Subcutaneous abdominal adipose tissue (tissue), 5 donors: Measurements from ENCODE around the gene CFAP61.

Experiments
- H3K27ac ChIP-seq: one replicate; pipeline ENCODE4 v1.7.0; 2013; ENCODE audit warnings: low read depth, mild to moderate bottlenecking, inconsistent platforms, low read length, moderate library complexity
- H3K27me3 ChIP-seq, 5 donors: one replicate each; pipeline ENCODE4 v1.7.0; 2013; ENCODE audit warnings: low read length in 5 of 5, inconsistent platforms in 1 of 5; ENCODE audit not compliant: control insufficient read depth in 5 of 5, insufficient read depth in 4 of 5
- H3K36me3 ChIP-seq, 5 donors: one replicate each; pipeline ENCODE4 v1.7.0; 2013; ENCODE audit warnings: low read length in 5 of 5; ENCODE audit not compliant: control insufficient read depth in 5 of 5, insufficient read depth in 5 of 5
- H3K4me1 ChIP-seq, 5 donors: one replicate each; pipeline ENCODE4 v1.7.0; 2013; ENCODE audit warnings: low read length in 5 of 5, mild to moderate bottlenecking in 3 of 5, moderate library complexity in 1 of 5; ENCODE audit not compliant: control insufficient read depth in 5 of 5, insufficient read depth in 5 of 5
- H3K4me3 ChIP-seq, 5 donors: one replicate each; pipeline ENCODE4 v1.7.0; 2013; ENCODE audit warnings: low read length in 5 of 5, low read depth in 1 of 5
- H3K9ac ChIP-seq, 5 donors: one replicate each; pipeline ENCODE4 v1.7.0; 2013; ENCODE audit warnings: low read length in 5 of 5, mild to moderate bottlenecking in 4 of 5, moderate library complexity in 3 of 5
- H3K9me3 ChIP-seq, 5 donors: one replicate each; pipeline ENCODE4 v1.7.0; 2013; ENCODE audit warnings: low read length in 5 of 5; ENCODE audit not compliant: control insufficient read depth in 5 of 5
- donor health status: healthy.
- donor health status: healthy.
- donor health status: healthy.
- donor health status: healthy.
- donor health status: healthy.

CFAP61 gene

DNA sequence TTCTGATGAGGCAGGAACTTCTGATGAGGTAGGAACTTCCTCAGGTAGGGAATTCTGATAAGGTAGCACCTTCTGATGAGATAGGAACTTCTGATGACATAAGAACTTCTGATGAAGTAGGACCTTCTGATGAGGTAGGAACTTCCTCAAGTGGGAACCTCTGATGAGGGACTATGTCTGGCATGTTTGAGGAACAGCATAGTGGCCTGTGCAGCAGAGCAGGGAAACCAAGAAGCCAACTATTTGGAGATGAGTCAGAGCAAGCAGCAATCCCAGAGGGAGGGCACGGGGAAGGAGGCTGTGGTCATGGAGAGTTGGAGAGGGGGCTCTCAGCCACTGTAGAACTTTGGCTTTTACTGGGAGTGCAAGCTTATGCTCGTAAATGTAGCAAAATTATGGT is 132.4 kb downstream of the CFAP61 start:
- Histone ChIP-seq H3K9me3 (no peaks in the 10 kb centered on the region), H3K4me3 (no peak overlapping the region), H3K4me1 (no peaks in the 10 kb centered on the region), H3K36me3 (no peaks in the 10 kb centered on the region), H3K27ac (no peak overlapping the region), H3K9ac (no peak overlapping the region), H3K27me3 (peaks cover 0 to 3% (median 0%) of the 10 kb centered on the region in 5 donors)

DNA sequence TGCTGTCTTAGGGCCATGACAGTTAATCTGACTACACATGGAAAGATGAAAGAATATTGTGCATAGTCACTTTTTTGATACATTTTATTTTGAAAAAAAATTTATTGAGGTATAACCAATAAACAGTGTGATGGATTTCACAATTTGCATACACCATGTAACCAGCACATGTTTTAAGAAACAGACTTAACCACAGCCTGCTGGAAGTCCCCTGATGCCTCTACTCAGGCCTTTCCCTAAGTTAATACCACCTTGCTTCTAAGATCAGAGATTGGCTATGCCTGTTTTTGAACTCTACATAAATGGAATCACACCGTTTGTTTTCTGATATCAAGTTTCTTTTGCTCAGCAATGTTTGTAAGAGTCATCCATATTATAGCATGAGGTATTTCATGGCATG is 136.3 kb downstream of the CFAP61 start:
- no peaks in the 10 kb centered on the region for H3K9me3 ChIP-seq
- no peak overlapping the region for H3K9ac ChIP-seq
- no peaks in the 10 kb centered on the region for H3K4me1 ChIP-seq
- peaks cover 0 to 2% (median 0%) of the 10 kb centered on the region in 5 donors for H3K27me3 ChIP-seq
- no peaks in the 10 kb centered on the region for H3K36me3 ChIP-seq
- H3K27ac ChIP-seq: no peak overlapping the region
- no peak overlapping the region for H3K4me3 ChIP-seq

GRCh38 chr20:20192366-20192765 is 140.0 kb downstream of the CFAP61 start:
- H3K9me3 ChIP-seq: peaks cover 0 to 4% (median 0%) of the 10 kb centered on the region in 5 donors
- no peaks in the 10 kb centered on the region for H3K36me3 ChIP-seq
- no peaks in the 10 kb centered on the region for H3K27me3 ChIP-seq
- no peak overlapping the region for H3K4me3 ChIP-seq
- H3K9ac ChIP-seq: no peak overlapping the region
- H3K27ac ChIP-seq: no peak overlapping the region
- H3K4me1 ChIP-seq: no peaks in the 10 kb centered on the region

DNA sequence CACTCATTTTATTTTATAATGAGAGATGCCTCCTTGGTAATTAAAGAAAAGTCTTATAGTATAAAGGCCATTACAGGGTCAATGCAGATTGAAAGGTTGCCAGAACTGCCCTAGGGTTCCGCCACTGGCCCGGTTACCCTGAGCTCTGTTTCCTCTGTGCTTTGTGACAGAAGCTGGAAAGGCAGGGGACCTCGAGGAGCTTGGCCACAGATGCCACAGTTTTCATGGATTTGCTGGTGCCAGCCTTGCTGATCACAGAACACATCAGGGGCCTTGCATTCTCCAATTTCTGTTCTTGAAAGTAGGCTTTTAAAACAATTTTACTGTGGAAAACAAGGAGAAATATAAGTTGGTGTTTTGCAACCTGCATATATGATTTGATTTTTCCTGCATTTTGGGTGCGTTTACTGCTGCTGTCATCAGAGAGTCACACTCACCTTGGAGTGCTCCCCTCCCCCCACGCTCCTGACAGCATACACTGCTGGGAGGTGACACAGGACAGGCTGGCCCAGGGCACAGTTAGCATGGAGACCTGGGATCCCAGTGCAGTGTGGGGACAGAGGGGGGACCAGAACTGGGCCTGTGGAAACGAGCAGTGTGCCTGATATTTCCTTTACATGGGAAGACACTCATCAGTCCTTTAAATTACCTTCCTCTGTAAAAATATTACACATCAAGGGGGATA is 142.8 kb downstream of the CFAP61 start:
- Histone ChIP-seq H3K4me1 (no peaks in the 10 kb centered on the region), H3K27ac (no peak overlapping the region), H3K9me3 (peaks cover 0 to 4% (median 0%) of the 10 kb centered on the region in 5 donors)

GRCh38 chr20:20196610-20197009 is 144.3 kb downstream of the CFAP61 start:
- Histone ChIP-seq H3K36me3 (no peaks in the 10 kb centered on the region), H3K27me3 (peaks cover 3 to 10% (median 5%) of the 10 kb centered on the region in 5 donors), H3K4me1 (peaks cover 0 to 2% (median 0%) of the 10 kb centered on the region in 5 donors), H3K9ac (no peak overlapping the region), H3K9me3 (peaks cover 0 to 4% (median 0%) of the 10 kb centered on the region in 5 donors), H3K27ac (no peak overlapping the region), H3K4me3 (no peak overlapping the region)

More for the DNA sequence above, 142.8 kb downstream of the CFAP61 start:
- Histone ChIP-seq H3K36me3 (no peaks in the 10 kb centered on the region), H3K27me3 (peaks cover 0 to 5% (median 4%) of the 10 kb centered on the region in 5 donors), H3K9ac (no peak overlapping the region), H3K4me3 (no peak overlapping the region)

DNA sequence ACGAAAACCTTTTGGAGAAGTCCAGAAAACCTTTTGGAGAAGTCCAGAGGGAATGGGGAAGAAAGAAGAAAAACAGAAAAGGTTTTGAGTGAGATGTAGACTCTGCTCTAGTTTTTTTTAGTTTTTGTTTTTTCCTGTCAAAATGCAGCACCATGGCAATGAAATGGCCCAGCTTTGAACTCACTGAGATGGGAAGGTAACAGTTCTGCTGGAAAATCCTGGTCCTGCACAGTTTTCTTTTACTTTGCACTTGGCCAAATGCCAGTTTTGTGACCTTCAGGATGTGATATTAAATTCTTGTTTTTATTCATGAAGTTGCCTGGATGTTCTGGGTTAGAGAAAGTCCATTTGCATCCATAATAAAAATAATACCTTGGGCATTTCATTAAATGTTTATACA is 145.7 kb downstream of the CFAP61 start:
- H3K27me3 ChIP-seq: peaks cover 4 to 13% (median 5%) of the 10 kb centered on the region in 5 donors
- H3K9ac ChIP-seq: no peak overlapping the region
- H3K9me3 ChIP-seq: peaks cover 0 to 4% (median 0%) of the 10 kb centered on the region in 5 donors
- no peak overlapping the region for H3K4me3 ChIP-seq
- no peak overlapping the region for H3K27ac ChIP-seq
- no peaks in the 10 kb centered on the region for H3K36me3 ChIP-seq
- peaks cover 0 to 2% (median 0%) of the 10 kb centered on the region in 5 donors for H3K4me1 ChIP-seq

GRCh38 chr20:20199361-20200160 is 147.2 kb downstream of the CFAP61 start:
- Histone ChIP-seq H3K4me3 (no peak overlapping the region), H3K9ac (no peak overlapping the region), H3K4me1 (peaks cover 0 to 2% (median 0%) of the 10 kb centered on the region in 5 donors), H3K9me3 (peaks cover 0 to 4% (median 0%) of the 10 kb centered on the region in 5 donors), H3K36me3 (no peaks in the 10 kb centered on the region), H3K27me3 (peaks cover 4 to 13% (median 5%) of the 10 kb centered on the region in 5 donors), H3K27ac (no peak overlapping the region)

GRCh38 chr20:20201124-20201523 is 148.8 kb downstream of the CFAP61 start:
- Histone ChIP-seq H3K9me3 (peaks cover 0 to 4% (median 0%) of the 10 kb centered on the region in 5 donors), H3K4me3 (no peak overlapping the region), H3K36me3 (no peaks in the 10 kb centered on the region), H3K4me1 (peaks cover 0 to 2% (median 0%) of the 10 kb centered on the region in 5 donors), H3K27ac (no peak overlapping the region), H3K27me3 (peaks cover 4 to 13% (median 5%) of the 10 kb centered on the region in 5 donors), H3K9ac (no peak overlapping the region)

DNA sequence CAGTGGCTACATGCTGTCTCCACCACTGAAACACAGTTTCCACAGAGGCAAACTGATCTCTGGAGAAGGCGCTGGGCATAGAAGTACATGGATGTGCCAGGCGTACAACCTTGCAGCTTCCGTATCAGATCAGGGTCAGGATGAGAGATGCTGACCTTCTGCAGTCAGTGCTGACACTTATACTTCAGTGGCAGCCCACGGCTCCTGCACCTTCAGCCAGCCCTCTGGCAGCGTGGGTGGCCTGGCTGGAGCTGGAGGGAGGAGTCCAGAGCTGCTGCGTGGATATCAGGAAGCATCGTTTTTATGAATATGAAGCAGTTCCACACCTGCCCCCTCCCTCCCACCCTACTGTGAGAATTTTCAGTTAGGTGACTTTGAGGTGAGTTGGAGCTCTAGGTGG is 149.3 kb downstream of the CFAP61 start:
- peaks cover 0 to 2% (median 0%) of the 10 kb centered on the region in 5 donors for H3K4me1 ChIP-seq
- H3K4me3 ChIP-seq: no peak overlapping the region
- H3K9me3 ChIP-seq: peaks cover 0 to 4% (median 0%) of the 10 kb centered on the region in 5 donors
- H3K27me3 ChIP-seq: peaks cover 4 to 13% (median 5%) of the 10 kb centered on the region in 5 donors
- H3K9ac ChIP-seq: no peak overlapping the region
- no peak overlapping the region for H3K27ac ChIP-seq
- H3K36me3 ChIP-seq: no peaks in the 10 kb centered on the region

- H3K4me1 ChIP-seq: peaks cover 0 to 2% (median 0%) of the 10 kb centered on the region in 5 donors
- no peak overlapping the region for H3K27ac ChIP-seq
- H3K4me3 ChIP-seq: no peak overlapping the region
- peaks cover 4 to 13% (median 6%) of the 10 kb centered on the region in 5 donors for H3K27me3 ChIP-seq
- H3K9ac ChIP-seq: no peak overlapping the region
- H3K9me3 ChIP-seq: no peaks in the 10 kb centered on the region
- no peaks in the 10 kb centered on the region for H3K36me3 ChIP-seq
Measured at GRCh38 chr20:20202768-20203167, 150.4 kb downstream of the CFAP61 start.
